Fibroblast of peridontal ligament (primary cell): Measurements from ENCODE around the gene DDAH1.

Experiments
- DNase-seq: peaks from one replicate; pipeline ENCODE4 v3.0.0-alpha.2; 2010; ENCODE audit errors: extremely low read depth

DDAH1 gene

DNA sequence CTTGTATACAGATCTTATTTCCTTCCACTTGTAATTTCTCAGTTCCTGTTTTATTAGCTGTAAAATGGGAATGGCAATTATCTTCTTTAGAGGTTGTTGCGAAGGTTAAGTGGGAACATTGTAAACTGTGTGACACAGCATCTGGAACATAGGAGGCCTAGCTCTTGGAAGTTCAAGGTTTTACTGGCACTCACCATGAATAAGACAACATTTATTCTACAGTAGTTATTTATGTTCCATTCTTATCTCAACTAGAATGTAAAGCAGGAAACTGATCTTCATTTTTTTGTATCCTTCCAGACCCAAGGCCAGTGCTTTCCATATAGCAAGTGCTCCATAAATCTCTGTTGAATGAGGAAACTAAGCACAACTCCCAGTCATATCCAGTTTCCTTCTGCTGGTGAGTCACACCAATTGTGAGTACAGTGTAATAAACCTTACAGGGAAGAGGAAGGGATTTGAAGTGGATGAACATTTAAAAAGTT is 189.9 kb downstream of the DDAH1 start:
- peak; percentile 86 for DNase-seq

DNA sequence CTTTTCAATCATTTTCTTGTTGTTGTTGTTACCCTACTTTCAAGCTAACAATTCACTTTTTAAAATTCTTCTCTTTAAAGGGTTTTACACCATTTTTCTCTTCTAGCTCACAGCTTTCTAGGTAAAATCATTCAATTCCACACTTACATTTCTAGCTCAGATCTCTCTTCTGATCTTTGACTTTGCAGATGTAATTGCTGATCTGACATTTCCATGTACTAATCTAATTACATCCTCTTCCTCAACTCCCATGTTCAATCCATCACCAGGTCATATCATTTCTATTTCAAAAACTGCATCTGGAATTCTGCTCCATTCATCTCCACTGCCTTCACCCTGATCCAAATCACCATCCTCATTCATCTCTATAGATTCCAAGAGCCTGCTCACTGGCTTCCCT is 191.6 kb downstream of the DDAH1 start:
- no peak for DNase-seq

DNA sequence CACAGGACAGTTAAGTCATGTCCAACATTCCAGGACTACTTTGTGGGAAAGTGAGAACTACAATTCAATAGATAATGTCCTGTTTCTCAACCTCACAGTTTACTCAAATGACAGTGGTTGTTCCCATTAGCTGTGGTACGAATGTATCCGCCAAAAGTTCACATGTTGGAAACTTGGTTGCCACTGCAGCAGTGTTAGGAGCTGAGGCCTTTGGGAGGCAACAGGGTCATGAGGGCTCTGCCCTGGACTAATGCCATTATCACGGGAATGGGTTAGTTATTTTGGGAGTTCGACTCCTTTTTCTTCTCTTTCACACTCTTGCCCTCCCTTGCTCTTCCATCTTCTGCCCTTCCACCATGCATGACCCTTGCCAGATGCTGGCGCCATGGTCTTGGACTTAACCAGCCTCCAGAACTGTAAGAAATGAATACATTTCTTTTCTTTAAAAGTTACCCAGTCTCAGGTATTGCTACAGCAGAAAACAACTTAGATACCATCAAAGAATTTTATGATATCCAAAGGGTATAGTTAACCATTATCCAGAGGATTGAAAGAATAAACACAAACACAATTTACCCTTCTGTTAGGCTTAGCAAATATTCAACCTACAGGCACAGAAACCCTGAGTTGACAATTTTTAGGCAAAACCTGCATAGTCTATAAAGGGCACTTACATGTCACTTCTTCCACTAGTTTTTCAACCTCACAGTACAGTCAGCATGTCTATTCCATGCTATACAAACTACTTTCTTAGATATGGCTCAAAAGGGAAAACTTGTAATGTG is 196.0 kb downstream of the DDAH1 start:
- DNase-seq = no peak
